Testis (tissue), 3 donors: ENCODE measurements around the gene LNPEP. TPM values are rescaled to one million over a fixed set of nuclear protein-coding genes. Genes with fewer than 3 reads are reported as not detected.
"Not testable (repeated sequence)": the region's sequence is repeated elsewhere in the genome, so short reads cannot be mapped to it uniquely, and the experiment has no call there.

Experiments used
- DNase-seq: peaks from one replicate; pipeline ENCODE4 v3.0.0-alpha.2; 2019
- H3K27ac ChIP-seq, 2 donors: fragments of 200-600 bp; sonication (generic); one replicate each; pipeline ENCODE4 v1.5.1; 2019
- H3K27me3 ChIP-seq: fragments of 200-600 bp; sonication (generic); one replicate; pipeline ENCODE4 v1.5.1; 2019
- H3K36me3 ChIP-seq: fragments of 200-600 bp; sonication (generic); one replicate; pipeline ENCODE4 v1.5.1; 2017; ENCODE audit warnings: low read depth; ENCODE audit errors: missing control alignments
- H3K4me1 ChIP-seq: fragments of 200-600 bp; sonication (generic); one replicate; pipeline ENCODE4 v1.5.1; 2019
- H3K4me3 ChIP-seq, 2 donors: fragments of 200-600 bp; sonication (generic); one replicate each; pipeline ENCODE4 v1.5.1; 2017 to 2019
- H3K9me3 ChIP-seq: fragments of 200-600 bp; sonication (generic); one replicate; pipeline ENCODE4 v1.5.1; 2017
- CTCF ChIP-seq, 3 experiments: fragments of 450-650 bp in 2 of 3; fragments of 200-600 bp in 1 of 3; sonication (generic) in 1 of 3; IDR thresholded peaks; one replicate each; pipeline ENCODE4 v1.5.1; 2016 to 2019; ENCODE audit warnings: antibody characterized with exemption in 3 of 3, mild to moderate bottlenecking in 2 of 3, moderate library complexity in 1 of 3
- POLR2A ChIP-seq: fragments of 450-650 bp; IDR thresholded peaks from one replicate; pipeline ENCODE4 v1.6.1; 2017; ENCODE audit warnings: antibody characterized with exemption, mild to moderate bottlenecking, moderate library complexity
- WGBS, 2 donors: methylation state at CpG; one replicate each; pipeline ENCODE4 v1.1.5; 2018; 5-methylcytosine and 5-hydroxymethylcytosine counted together
- intact Hi-C: fragments of 100-400 bp; cut with DNase I; formaldehyde crosslinking; loops from one replicate; pipeline ENCODE4 v1.15.1; 2023; ENCODE audit warnings: low total_unique reads
- polyA plus RNA-seq: library from polyadenylated mRNA; stranded (reverse); fragments of 350-450 nt; fragmentation: Illumina TruSeq; extraction: RNeasy Lipid Tissue Mini Kit (QIAGEN cat#74804); gene quantifications from one replicate; pipeline ENCODE4 v1.2.3, GENCODE V29; 2014; ENCODE audit warnings: low read depth, low replicate concordance; ENCODE audit not compliant: insufficient read depth
- total RNA-seq, 2 donors: library from RNA; depleted of rRNA; stranded (reverse); fragments of >200 nt; gene quantifications; one replicate each; pipeline ENCODE4 v1.2.3, GENCODE V29; 2016

LNPEP gene
- total and polyA plus RNA-seq, 3 donors from 2014 or later, result 10.9 to 33.1 (median 28.0) TPM

GRCh38 chr5:96927008-96927407 lies 8.9 kb upstream of the LNPEP start:
- Histone ChIP-seq H3K27ac (no peak overlapping the region), H3K4me1 (no peaks in the 10 kb centered on the region), H3K36me3 (no peaks in the 10 kb centered on the region), H3K4me3 (no peak overlapping the region), H3K9me3 (no peaks in the 10 kb centered on the region), H3K27me3 (no peaks in the 10 kb centered on the region)
- intact Hi-C loops, result no loop called here
- no peak for TF ChIP-seq CTCF (IDR thresholded peaks at IDR 0.05)
- no peak for TF ChIP-seq POLR2A
- no peak for DNase-seq

GRCh38 chr5:96928931-96929708 lies 6.8 kb upstream of the LNPEP start:
- Histone ChIP-seq H3K27ac (no peak overlapping the region), H3K4me1 (peaks cover 7% of the 10 kb centered on the region), H3K9me3 (no peaks in the 10 kb centered on the region), H3K27me3 (no peaks in the 10 kb centered on the region), H3K36me3 (no peaks in the 10 kb centered on the region), H3K4me3 (no peak overlapping the region)
- WGBS, 2 donors, result 94 to 96% methylated on average over 6 to 7 of the region's 7 CpGs
- no peak for DNase-seq
- TF ChIP-seq CTCF (IDR thresholded peaks at IDR 0.05) (no peak), POLR2A (no peak)
- intact Hi-C loops, result no loop called here

GRCh38 chr5:96930058-96930457 lies 5.8 kb upstream of the LNPEP start:
- intact Hi-C loops, result no loop called here
- Histone ChIP-seq H3K4me3 (no peak overlapping the region), H3K4me1 (peaks cover 8% of the 10 kb centered on the region), H3K36me3 (no peaks in the 10 kb centered on the region), H3K27me3 (no peaks in the 10 kb centered on the region), H3K9me3 (no peaks in the 10 kb centered on the region), H3K27ac (no peak overlapping the region)
- WGBS, 2 donors, result 88 to 96% methylated on average over 3 of the region's 3 CpGs
- DNase-seq, result no peak
- TF ChIP-seq CTCF (IDR thresholded peaks at IDR 0.05) (no peak), POLR2A (no peak)

GRCh38 chr5:96930589-96930988 lies 5.3 kb upstream of the LNPEP start:
- intact Hi-C loops, result no loop called here
- no peak overlapping the region for H3K27ac ChIP-seq
- WGBS, 2 donors, result 76 to 98% methylated on average over 3 of the region's 3 CpGs

GRCh38 chr5:96931037-96931436 lies 4.8 kb upstream of the LNPEP start:
- H3K27ac ChIP-seq, H3K4me1 ChIP-seq, intact Hi-C loops, H3K9me3 ChIP-seq, H3K36me3 ChIP-seq, DNase-seq, H3K4me3 ChIP-seq, H3K27me3 ChIP-seq: not testable (repeated sequence)
- WGBS, 2 donors, result 88 to 96% methylated on average over 2 of the region's 2 CpGs

More at GRCh38 chr5:96930589-96930988, 5.3 kb upstream of the LNPEP start:
- TF ChIP-seq CTCF (IDR thresholded peaks at IDR 0.05) (no peak), POLR2A (no peak)
- Histone ChIP-seq H3K4me3 (no peak overlapping the region), H3K36me3 (no peaks in the 10 kb centered on the region), H3K27me3 (no peaks in the 10 kb centered on the region), H3K9me3 (no peaks in the 10 kb centered on the region), H3K4me1 (peaks cover 8% of the 10 kb centered on the region)
- DNase-seq, result no peak
